SK-N-SH treated with all-trans-retinoic acid at 6 μM for 48 hours (cell line): ENCODE data around the gene UTP14A.

Experiments used
- ATAC-seq: fragments of 200-7000 bp; cut with Tn5 transposase; 3 replicates; pipeline ENCODE4 v1.9.1; 2020; ENCODE audit warnings: mild to moderate bottlenecking, moderate library complexity
- ARNTL ChIP-seq: fragments of 450-650 bp; formaldehyde crosslinking; IDR thresholded peaks from 2 replicates; pipeline ENCODE4 v1.5.0; 2020; ENCODE audit warnings: low read depth, mild to moderate bottlenecking, moderate library complexity, borderline replicate concordance
- BACH2 ChIP-seq: fragments of 250-450 bp; sonication (Bioruptor Pico); IDR thresholded peaks from 2 replicates; pipeline ENCODE4 v1.9.0; 2021; ENCODE audit warnings: mild to moderate bottlenecking, borderline replicate concordance
- CSDC2 ChIP-seq: fragments of 250-450 bp; sonication (Bioruptor Pico); IDR thresholded peaks from 2 replicates; pipeline ENCODE4 v1.5.0; 2020; ENCODE audit warnings: mild to moderate bottlenecking, moderate library complexity
- ESRRG ChIP-seq: fragments of 250-450 bp; sonication (Bioruptor Pico); IDR thresholded peaks from 2 replicates; pipeline ENCODE4 v1.6.1; 2021; ENCODE audit warnings: mild to moderate bottlenecking
- GLIS3 ChIP-seq: fragments of 250-450 bp; sonication (Bioruptor Pico); IDR thresholded peaks from 2 replicates; pipeline ENCODE4 v1.5.0; 2020; ENCODE audit warnings: mild to moderate bottlenecking, moderate library complexity
- ISL1 ChIP-seq: fragments of 250-450 bp; sonication (Bioruptor Pico); IDR thresholded peaks from 2 replicates; pipeline ENCODE4 v2.1.2; 2022; ENCODE audit warnings: mild to moderate bottlenecking, moderate library complexity
- OSR1 ChIP-seq: fragments of 250-450 bp; sonication (Bioruptor Pico); IDR thresholded peaks from 2 replicates; pipeline ENCODE4 v1.8.0; 2022; ENCODE audit warnings: moderate library complexity, mild to moderate bottlenecking, inconsistent platforms
- PPARA ChIP-seq: fragments of 250-450 bp; sonication (Bioruptor Pico); IDR thresholded peaks from 2 replicates; pipeline ENCODE4 v1.5.0; 2020; ENCODE audit warnings: mild to moderate bottlenecking, borderline replicate concordance
- RARB ChIP-seq: fragments of 250-450 bp; sonication (Bioruptor Pico); IDR thresholded peaks from 2 replicates; pipeline ENCODE4 v1.8.0; 2021; ENCODE audit warnings: mild to moderate bottlenecking, moderate library complexity
- SNAI2 ChIP-seq: fragments of 250-450 bp; sonication (Bioruptor Pico); IDR thresholded peaks from 2 replicates; pipeline ENCODE4 v1.5.0; 2020; ENCODE audit warnings: mild to moderate bottlenecking, moderate library complexity
- TCF4 ChIP-seq: fragments of 250-450 bp; sonication (Bioruptor Pico); IDR thresholded peaks from 2 replicates; pipeline ENCODE4 v1.8.0; 2021; ENCODE audit warnings: mild to moderate bottlenecking, moderate library complexity, borderline replicate concordance
- TOX ChIP-seq: fragments of 250-450 bp; sonication (Bioruptor Pico); IDR thresholded peaks from 2 replicates; pipeline ENCODE4 v1.8.0; 2021; ENCODE audit warnings: mild to moderate bottlenecking, moderate library complexity, borderline replicate concordance
- ZC3H10 ChIP-seq: fragments of 250-450 bp; sonication (Bioruptor Pico); IDR thresholded peaks from 2 replicates; pipeline ENCODE4 v1.5.1; 2021; ENCODE audit warnings: mild to moderate bottlenecking, moderate library complexity
- ZFP3 ChIP-seq: fragments of 250-450 bp; sonication (Bioruptor Pico); IDR thresholded peaks from 2 replicates; pipeline ENCODE4 v1.5.0; 2020; ENCODE audit warnings: mild to moderate bottlenecking, moderate library complexity
- ZFP30 ChIP-seq: fragments of 450-650 bp; formaldehyde crosslinking; IDR thresholded peaks from 2 replicates; pipeline ENCODE4 v1.5.0; 2022; ENCODE audit warnings: mild to moderate bottlenecking, moderate library complexity
- ZNF565 ChIP-seq: fragments of 450-650 bp; formaldehyde crosslinking; conservative IDR thresholded peaks from 2 replicates; pipeline ENCODE4 v1.5.0; 2020; ENCODE audit warnings: low read depth, mild to moderate bottlenecking, moderate library complexity
- ZNF70 ChIP-seq: fragments of 450-650 bp; formaldehyde crosslinking; IDR thresholded peaks from 2 replicates; pipeline ENCODE4 v1.5.0; 2020; ENCODE audit warnings: mild to moderate bottlenecking, moderate library complexity
- ZNF8 ChIP-seq: fragments of 450-650 bp; formaldehyde crosslinking; IDR thresholded peaks from 2 replicates; pipeline ENCODE4 v1.5.0; 2020; ENCODE audit warnings: mild to moderate bottlenecking, moderate library complexity
- TF ChIP-seq, protein P1 (sequence below): fragments of 250-450 bp; sonication (Bioruptor Pico); IDR thresholded peaks from 2 replicates; pipeline ENCODE4 v1.8.0; 2020; ENCODE audit warnings: mild to moderate bottlenecking, moderate library complexity, borderline replicate concordance
- TF ChIP-seq, protein P2 (sequence below): fragments of 250-450 bp; sonication (Bioruptor Pico); IDR thresholded peaks from 2 replicates; pipeline ENCODE4 v1.8.0; 2021; ENCODE audit warnings: low read depth, mild to moderate bottlenecking, moderate library complexity, borderline replicate concordance
- TF ChIP-seq, protein P3 (sequence below): fragments of 250-450 bp; sonication (Bioruptor Pico); IDR thresholded peaks from 2 replicates; pipeline ENCODE4 v1.5.0; 2020; ENCODE audit warnings: mild to moderate bottlenecking, moderate library complexity
- TF ChIP-seq, protein P4 (sequence below): fragments of 250-450 bp; sonication (Bioruptor Pico); IDR thresholded peaks from 2 replicates; pipeline ENCODE4 v1.5.1; 2020; ENCODE audit warnings: low read depth, mild to moderate bottlenecking, moderate library complexity
- TF ChIP-seq, protein P5 (sequence below): fragments of 250-450 bp; sonication (Bioruptor Pico); IDR thresholded peaks from 2 replicates; pipeline ENCODE4 v1.5.1; 2021; ENCODE audit warnings: mild to moderate bottlenecking, moderate library complexity

The UTP14A gene

DNA sequence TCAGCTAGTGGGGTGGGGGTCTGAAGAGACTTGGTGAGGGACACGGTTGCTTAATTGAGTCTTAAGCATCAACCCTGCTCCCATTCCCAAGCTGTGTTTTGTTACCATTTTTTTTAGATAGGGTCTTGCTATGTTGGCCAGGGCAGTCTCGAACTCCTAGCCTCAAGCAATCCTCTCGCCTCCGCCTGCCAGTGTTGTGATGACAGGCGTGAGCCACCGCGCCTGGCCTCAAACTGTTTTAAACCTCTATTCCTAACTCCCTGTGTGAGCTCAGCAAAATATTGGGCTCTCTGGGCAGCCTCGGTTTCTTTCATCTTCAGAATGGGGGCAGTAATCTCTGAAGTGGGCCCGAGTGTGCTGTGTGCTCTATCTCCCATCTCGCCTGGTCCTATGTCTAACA lies 50.2 kb downstream of the UTP14A start (continued):
- TF ChIP-seq ZFP3 (CRISPR knock-in tag) (no peak), ZC3H10 (no peak), TCF4 (no peak), ISL1 (no peak), TOX (no peak)
- TF ChIP-seq, protein P1, sequence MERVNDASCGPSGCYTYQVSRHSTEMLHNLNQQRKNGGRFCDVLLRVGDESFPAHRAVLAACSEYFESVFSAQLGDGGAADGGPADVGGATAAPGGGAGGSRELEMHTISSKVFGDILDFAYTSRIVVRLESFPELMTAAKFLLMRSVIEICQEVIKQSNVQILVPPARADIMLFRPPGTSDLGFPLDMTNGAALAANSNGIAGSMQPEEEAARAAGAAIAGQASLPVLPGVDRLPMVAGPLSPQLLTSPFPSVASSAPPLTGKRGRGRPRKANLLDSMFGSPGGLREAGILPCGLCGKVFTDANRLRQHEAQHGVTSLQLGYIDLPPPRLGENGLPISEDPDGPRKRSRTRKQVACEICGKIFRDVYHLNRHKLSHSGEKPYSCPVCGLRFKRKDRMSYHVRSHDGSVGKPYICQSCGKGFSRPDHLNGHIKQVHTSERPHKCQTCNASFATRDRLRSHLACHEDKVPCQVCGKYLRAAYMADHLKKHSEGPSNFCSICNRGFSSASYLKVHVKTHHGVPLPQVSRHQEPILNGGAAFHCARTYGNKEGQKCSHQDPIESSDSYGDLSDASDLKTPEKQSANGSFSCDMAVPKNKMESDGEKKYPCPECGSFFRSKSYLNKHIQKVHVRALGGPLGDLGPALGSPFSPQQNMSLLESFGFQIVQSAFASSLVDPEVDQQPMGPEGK: no peak

DNA sequence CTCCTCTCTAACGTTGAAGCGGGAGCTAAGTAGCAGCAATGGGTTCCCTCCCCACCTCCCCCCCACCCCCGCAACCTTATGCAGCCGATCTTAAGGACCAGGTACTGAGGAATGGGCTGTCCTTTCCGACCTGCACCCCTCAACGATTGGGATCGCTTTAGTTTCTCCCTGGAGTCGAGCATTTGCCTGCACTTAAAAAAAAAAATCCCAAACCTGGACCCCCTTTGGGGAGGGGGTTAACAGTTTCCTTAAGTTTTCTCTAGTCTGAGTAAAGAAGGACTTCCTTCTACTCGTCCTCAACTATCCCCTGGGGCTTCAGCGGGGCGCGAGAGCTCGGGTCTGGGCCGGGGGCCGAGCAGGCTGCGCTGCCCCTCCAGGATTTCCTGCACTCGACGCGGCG lies 50.8 kb downstream of the UTP14A start:
- no peak for TF ChIP-seq TOX
- TF ChIP-seq BACH2 (CRISPR knock-in tag): no peak
- TF ChIP-seq PPARA: no peak
- TF ChIP-seq, protein P2, sequence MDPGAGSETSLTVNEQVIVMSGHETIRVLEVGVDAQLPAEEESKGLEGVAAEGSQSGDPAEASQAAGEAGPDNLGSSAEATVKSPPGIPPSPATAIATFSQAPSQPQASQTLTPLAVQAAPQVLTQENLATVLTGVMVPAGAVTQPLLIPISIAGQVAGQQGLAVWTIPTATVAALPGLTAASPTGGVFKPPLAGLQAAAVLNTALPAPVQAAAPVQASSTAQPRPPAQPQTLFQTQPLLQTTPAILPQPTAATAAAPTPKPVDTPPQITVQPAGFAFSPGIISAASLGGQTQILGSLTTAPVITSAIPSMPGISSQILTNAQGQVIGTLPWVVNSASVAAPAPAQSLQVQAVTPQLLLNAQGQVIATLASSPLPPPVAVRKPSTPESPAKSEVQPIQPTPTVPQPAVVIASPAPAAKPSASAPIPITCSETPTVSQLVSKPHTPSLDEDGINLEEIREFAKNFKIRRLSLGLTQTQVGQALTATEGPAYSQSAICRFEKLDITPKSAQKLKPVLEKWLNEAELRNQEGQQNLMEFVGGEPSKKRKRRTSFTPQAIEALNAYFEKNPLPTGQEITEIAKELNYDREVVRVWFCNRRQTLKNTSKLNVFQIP (CRISPR knock-in tag): no peak
- no peak for TF ChIP-seq OSR1 (CRISPR knock-in tag)
- TF ChIP-seq ZFP3 (CRISPR knock-in tag): no peak
- TF ChIP-seq ISL1: no peak
- no peak for TF ChIP-seq TCF4
- TF ChIP-seq, protein P3, sequence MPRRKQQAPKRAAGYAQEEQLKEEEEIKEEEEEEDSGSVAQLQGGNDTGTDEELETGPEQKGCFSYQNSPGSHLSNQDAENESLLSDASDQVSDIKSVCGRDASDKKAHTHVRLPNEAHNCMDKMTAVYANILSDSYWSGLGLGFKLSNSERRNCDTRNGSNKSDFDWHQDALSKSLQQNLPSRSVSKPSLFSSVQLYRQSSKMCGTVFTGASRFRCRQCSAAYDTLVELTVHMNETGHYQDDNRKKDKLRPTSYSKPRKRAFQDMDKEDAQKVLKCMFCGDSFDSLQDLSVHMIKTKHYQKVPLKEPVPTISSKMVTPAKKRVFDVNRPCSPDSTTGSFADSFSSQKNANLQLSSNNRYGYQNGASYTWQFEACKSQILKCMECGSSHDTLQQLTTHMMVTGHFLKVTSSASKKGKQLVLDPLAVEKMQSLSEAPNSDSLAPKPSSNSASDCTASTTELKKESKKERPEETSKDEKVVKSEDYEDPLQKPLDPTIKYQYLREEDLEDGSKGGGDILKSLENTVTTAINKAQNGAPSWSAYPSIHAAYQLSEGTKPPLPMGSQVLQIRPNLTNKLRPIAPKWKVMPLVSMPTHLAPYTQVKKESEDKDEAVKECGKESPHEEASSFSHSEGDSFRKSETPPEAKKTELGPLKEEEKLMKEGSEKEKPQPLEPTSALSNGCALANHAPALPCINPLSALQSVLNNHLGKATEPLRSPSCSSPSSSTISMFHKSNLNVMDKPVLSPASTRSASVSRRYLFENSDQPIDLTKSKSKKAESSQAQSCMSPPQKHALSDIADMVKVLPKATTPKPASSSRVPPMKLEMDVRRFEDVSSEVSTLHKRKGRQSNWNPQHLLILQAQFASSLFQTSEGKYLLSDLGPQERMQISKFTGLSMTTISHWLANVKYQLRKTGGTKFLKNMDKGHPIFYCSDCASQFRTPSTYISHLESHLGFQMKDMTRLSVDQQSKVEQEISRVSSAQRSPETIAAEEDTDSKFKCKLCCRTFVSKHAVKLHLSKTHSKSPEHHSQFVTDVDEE: no peak
- TF ChIP-seq RARB (CRISPR knock-in tag): no peak

DNA sequence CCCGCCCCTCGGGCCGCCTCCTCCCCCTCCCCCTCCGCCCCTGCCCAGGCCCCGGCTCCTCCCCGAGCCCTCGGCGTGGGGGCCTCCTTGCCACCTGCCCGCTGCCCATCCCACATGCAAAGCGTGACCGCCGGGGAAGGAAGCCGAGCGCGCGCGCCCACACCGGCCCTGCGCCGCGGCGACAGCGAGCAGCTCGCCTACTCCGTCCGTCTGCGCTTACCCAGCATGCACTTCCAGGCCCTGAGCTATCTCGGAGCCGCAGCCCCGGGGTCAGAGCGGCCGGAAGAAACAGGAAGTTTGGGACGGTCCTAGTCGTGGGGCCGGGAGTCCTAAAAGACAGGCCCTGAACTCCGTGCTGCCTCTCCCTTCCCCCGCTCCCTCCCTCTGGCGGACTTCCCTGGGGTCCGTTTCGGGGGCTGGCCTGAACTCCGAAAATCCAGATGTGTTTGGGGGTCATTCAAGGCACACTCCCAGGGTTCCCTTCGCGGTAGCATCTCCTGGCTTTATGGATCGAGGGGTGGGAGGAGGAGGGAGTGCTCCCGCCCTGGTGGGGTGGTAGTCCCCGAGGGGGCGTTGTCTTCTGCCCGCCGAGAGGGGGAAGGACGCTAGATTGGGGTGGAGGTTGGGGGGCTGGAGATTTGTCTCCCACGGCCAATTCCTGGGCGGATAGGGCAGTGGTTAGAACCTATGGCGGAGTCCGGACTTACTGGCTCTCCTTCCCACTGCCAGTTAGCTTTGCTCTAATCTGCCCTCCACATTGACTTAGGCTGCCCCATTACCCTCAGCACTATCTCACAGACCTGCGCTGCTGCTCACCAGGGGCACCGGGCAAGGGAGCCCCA lies 51.5 kb downstream of the UTP14A start:
- no peak for TF ChIP-seq ZC3H10
- no peak for TF ChIP-seq ESRRG
- no peak for TF ChIP-seq RARB (CRISPR knock-in tag)
- TF ChIP-seq, all 23 proteins: peak for 0
- ATAC-seq: peak; percentile 87

More for the DNA sequence above, 50.8 kb downstream of the UTP14A start:
- ATAC-seq: no peak

DNA sequence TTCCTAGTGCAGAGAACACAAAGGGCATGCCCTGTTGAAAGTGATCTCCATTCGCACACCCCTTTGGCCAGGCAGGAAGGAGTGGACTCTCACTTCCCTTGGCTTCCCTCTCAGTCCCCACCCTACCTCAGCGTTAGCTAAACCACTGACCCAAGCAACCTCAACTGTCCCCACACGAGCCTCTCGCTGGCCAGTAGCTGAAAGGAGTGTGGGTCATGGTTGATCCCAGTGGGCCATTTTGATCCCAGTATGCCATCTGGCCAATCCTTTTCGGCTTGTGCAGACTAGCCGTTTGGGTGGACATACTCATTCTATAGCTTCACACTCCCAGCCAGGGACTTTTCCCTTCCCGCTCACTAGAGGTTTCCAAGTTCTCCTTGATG lies 52.1 kb downstream of the UTP14A start:
- TF ChIP-seq PPARA: no peak
- TF ChIP-seq ARNTL (CRISPR knock-in tag): no peak
- TF ChIP-seq, protein P2 (CRISPR knock-in tag): no peak
- no peak for TF ChIP-seq TCF4
- TF ChIP-seq, protein P1: no peak
- TF ChIP-seq ZFP3 (CRISPR knock-in tag): no peak
- no peak for TF ChIP-seq OSR1 (CRISPR knock-in tag)
- TF ChIP-seq ZNF70 (CRISPR knock-in tag): no peak
- TF ChIP-seq, protein P4, sequence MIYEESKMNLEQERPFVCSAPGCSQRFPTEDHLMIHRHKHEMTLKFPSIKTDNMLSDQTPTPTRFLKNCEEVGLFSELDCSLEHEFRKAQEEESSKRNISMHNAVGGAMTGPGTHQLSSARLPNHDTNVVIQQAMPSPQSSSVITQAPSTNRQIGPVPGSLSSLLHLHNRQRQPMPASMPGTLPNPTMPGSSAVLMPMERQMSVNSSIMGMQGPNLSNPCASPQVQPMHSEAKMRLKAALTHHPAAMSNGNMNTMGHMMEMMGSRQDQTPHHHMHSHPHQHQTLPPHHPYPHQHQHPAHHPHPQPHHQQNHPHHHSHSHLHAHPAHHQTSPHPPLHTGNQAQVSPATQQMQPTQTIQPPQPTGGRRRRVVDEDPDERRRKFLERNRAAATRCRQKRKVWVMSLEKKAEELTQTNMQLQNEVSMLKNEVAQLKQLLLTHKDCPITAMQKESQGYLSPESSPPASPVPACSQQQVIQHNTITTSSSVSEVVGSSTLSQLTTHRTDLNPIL (CRISPR knock-in tag): no peak
- no peak for TF ChIP-seq ZNF565 (CRISPR knock-in tag)
- no peak for TF ChIP-seq CSDC2 (CRISPR knock-in tag)
- no peak for TF ChIP-seq TOX
- TF ChIP-seq, protein P5, sequence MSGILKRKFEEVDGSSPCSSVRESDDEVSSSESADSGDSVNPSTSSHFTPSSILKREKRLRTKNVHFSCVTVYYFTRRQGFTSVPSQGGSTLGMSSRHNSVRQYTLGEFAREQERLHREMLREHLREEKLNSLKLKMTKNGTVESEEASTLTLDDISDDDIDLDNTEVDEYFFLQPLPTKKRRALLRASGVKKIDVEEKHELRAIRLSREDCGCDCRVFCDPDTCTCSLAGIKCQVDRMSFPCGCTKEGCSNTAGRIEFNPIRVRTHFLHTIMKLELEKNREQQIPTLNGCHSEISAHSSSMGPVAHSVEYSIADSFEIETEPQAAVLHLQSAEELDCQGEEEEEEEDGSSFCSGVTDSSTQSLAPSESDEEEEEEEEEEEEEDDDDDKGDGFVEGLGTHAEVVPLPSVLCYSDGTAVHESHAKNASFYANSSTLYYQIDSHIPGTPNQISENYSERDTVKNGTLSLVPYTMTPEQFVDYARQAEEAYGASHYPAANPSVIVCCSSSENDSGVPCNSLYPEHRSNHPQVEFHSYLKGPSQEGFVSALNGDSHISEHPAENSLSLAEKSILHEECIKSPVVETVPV: no peak
- no peak for TF ChIP-seq BACH2 (CRISPR knock-in tag)
- no peak for TF ChIP-seq ZNF8 (CRISPR knock-in tag)
- no peak for TF ChIP-seq ZFP30 (CRISPR knock-in tag)
- no peak for TF ChIP-seq GLIS3 (CRISPR knock-in tag)
- TF ChIP-seq ISL1: no peak
- no peak for TF ChIP-seq SNAI2 (CRISPR knock-in tag)
- no peak for ATAC-seq
